HG03097 (cell line): ENCODE measurements around the gene TAF1A.

ENCODE experiments used
- ATAC-seq: cut with Tn5 transposase; IDR thresholded peaks from one replicate; pipeline ENCODE4 v1.9.1; 2021; ENCODE audit not compliant: unreplicated experiment, low FRiP score

TAF1A gene

GRCh38 chr1:222540598-222540995, 49.1 kb downstream of the TAF1A start:
- ATAC-seq, result no peak

DNA sequence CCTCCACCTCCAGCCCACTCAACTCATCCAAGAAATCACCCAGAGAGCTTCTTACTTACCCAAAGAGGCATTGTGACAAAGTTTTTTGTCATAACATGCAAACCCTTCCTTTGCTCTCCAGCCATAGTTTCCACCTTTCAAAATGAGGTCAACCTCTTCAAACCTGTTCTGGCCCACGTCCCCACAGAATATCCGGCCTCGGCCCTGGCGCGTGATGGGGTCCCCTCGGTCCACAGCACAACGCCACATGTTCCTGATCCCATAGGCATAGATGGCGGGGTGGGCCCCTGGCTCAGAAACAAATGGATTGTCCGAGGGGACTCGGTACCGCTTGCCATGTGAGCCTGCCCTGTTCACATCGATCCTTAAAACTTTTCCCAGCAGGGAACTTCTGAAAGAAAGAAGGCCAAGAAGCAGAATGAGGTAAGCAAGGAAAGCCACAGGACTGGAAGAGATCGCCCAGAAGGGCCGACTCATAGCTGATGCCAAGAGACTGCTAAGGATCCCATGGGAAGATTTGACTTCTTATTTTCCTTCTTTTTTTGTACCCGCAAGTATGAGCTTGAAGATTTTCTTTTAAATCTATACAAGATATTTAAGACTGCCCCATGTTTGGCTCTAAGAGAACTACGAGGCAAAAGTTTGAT, 49.7 kb downstream of the TAF1A start:
- no peak for ATAC-seq

GRCh38 chr1:222535455-222535854, 54.3 kb downstream of the TAF1A start:
- no peak for ATAC-seq

- no peak for ATAC-seq
These were observed 58.9 kb downstream of the TAF1A start for GRCh38 chr1:222530852-222531251.

DNA sequence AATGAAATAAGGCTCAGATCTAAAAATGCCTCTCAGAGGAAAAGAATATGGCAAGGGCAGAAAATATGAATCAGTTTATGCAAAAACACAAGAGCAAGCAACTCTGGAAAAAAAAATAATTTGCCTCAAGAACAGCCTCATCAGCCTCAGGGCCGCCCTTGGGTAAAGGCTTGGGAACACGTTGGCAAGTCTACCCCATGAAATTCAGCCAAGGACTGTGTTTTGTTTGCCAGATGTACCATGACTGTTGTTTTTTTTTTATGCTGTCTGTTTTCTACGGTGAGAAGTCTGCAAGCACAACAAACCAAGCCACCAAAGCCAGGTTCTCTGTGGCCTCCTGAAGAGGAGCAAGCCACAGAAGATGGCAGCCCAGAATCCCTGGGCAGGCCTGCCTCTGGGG, 59.8 kb downstream of the TAF1A start:
- no peak for ATAC-seq

DNA sequence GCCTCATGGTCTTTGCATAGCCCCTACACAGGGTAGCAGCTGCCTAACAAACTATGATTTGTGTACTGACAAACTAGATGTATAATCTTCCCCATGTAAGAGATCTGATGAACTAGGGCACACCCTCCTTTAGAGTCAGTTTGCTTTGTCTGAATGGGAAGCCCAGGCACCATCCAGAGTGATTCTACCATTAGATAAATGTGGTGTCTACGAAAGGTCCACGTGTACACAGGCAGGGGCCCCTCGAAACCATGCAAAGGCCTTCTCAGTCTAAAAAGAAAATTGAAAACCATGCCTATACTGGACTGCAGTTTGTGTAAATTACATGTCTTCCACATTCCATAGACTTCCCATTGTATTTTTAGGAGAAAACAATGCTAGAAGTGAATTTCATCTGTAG, 60.6 kb downstream of the TAF1A start:
- no peak for ATAC-seq

- no peak for ATAC-seq
These were observed 63.8 kb downstream of the TAF1A start for GRCh38 chr1:222525951-222526350.

DNA sequence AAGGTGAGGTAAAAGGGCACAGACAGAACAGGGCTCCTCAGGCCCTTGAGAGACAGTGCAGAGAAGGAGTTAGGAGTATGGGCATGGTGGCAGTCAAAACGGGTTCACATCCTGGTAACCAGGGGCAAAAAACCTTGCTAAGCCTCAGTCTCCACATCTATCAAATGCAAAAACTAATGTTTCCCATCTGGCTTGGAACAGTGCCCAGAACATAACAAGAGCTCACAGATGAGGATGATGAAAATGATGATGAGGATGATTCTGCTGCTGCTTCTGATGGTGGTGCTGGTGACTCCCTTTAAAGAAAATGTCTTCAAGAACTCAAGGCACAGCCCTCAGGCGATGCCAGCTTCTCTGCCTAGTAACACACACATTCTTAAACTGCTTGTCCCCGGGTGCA, 65.9 kb downstream of the TAF1A start:
- ATAC-seq, result no peak

GRCh38 chr1:222522105-222522915, 67.4 kb downstream of the TAF1A start:
- no peak for ATAC-seq

GRCh38 chr1:222521299-222522104, 68.2 kb downstream of the TAF1A start:
- ATAC-seq, result no peak
